Stomach (tissue), 4 donors: ENCODE data around the gene PPEF2.

ENCODE experiments used
- POLR2A ChIP-seq, 4 donors: fragments of 450-650 bp; IDR thresholded peaks; one replicate each; pipeline ENCODE4 v1.6.1; 2016; ENCODE audit warnings: antibody characterized with exemption in 4 of 4, control low read depth in 2 of 4, mild to moderate bottlenecking in 1 of 4, moderate library complexity in 1 of 4
- TF ChIP-seq, protein P1 (sequence below), 7 experiments: fragments of 450-650 bp in 4 of 7; fragments of 200-600 bp in 3 of 7; sonication (generic) in 3 of 7; IDR thresholded peaks; one replicate each; pipeline ENCODE4 v1.5.1; 2016 to 2019; ENCODE audit warnings: antibody characterized with exemption in 7 of 7, control low read depth in 2 of 7, mild to moderate bottlenecking in 1 of 7

DNA sequence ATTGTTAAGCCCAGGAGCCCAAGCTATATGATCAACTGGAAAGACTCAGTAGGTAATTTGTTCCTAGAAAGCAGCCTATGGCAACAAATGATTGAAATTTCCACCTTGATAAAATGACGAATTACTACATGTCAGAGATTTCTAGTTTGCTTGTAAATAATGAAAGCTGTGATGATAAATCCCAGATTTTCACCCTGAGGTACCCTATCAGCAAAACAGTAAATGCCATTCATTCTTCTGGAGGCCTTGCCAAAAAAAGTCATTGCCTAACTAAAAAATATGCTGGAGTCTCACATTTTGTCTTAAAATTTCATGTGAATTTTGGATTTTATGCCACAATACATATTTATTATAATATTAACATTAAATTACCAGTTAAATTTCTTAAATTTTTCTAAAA is 71.3 kb downstream of the PPEF2 start:
- TF ChIP-seq, protein P1, sequence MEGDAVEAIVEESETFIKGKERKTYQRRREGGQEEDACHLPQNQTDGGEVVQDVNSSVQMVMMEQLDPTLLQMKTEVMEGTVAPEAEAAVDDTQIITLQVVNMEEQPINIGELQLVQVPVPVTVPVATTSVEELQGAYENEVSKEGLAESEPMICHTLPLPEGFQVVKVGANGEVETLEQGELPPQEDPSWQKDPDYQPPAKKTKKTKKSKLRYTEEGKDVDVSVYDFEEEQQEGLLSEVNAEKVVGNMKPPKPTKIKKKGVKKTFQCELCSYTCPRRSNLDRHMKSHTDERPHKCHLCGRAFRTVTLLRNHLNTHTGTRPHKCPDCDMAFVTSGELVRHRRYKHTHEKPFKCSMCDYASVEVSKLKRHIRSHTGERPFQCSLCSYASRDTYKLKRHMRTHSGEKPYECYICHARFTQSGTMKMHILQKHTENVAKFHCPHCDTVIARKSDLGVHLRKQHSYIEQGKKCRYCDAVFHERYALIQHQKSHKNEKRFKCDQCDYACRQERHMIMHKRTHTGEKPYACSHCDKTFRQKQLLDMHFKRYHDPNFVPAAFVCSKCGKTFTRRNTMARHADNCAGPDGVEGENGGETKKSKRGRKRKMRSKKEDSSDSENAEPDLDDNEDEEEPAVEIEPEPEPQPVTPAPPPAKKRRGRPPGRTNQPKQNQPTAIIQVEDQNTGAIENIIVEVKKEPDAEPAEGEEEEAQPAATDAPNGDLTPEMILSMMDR (IDR thresholded peaks at IDR 0.05) = no peak
- TF ChIP-seq POLR2A (IDR thresholded peaks at IDR 0.05) = no peak
